CD8-positive, alpha-beta memory T cell (primary cell): Measurements from ENCODE around the gene ZSCAN25. TPM values are rescaled to one million over a fixed set of nuclear protein-coding genes. Genes with fewer than 3 reads are reported as not detected.
A peak's percentile ranks its signal among the peaks of the same experiment; 100 is the strongest.

Experiments used
- CTCF ChIA-PET: fragments of 350-600 bp; sonication (Branson Sonifier 250); formaldehyde crosslinking; loops from one replicate; lab custom pipeline; 2021; ENCODE audit warnings: antibody characterized with exemption; lab: Charles Lee
- POLR2A ChIA-PET: fragments of 350-600 bp; sonication (Branson Sonifier 250); formaldehyde crosslinking; loops from one replicate; lab custom pipeline; 2021; ENCODE audit warnings: antibody characterized with exemption; lab: Charles Lee
- DNase-seq, 5 donors: peaks; one replicate each; pipeline versions ENCODE4 v3.0.0 to v3.0.0-alpha.2; 2020 to 2022; ENCODE audit warnings: mixed read lengths in 1 of 5
- H3K27ac ChIP-seq: one replicate; pipeline ENCODE4 v1.7.0; 2013; ENCODE audit warnings: low read depth, mild to moderate bottlenecking, low read length, moderate library complexity
- H3K27me3 ChIP-seq: 2 replicates; pipeline ENCODE4 v1.7.0; 2013; ENCODE audit warnings: low read length, mild to moderate bottlenecking; ENCODE audit not compliant: insufficient read depth, poor library complexity, severe bottlenecking
- H3K36me3 ChIP-seq: 2 replicates; pipeline ENCODE4 v1.7.0; 2013; ENCODE audit warnings: mild to moderate bottlenecking, low read length, moderate library complexity; ENCODE audit not compliant: insufficient read depth
- H3K4me1 ChIP-seq: 2 replicates; pipeline ENCODE4 v1.7.0; 2013; ENCODE audit warnings: mild to moderate bottlenecking, low read length, moderate library complexity; ENCODE audit not compliant: insufficient read depth
- H3K4me3 ChIP-seq: 2 replicates; pipeline ENCODE4 v1.7.0; 2013; ENCODE audit warnings: mild to moderate bottlenecking, low read length
- H3K9me3 ChIP-seq: 2 replicates; pipeline ENCODE4 v1.7.0; 2013; ENCODE audit warnings: mild to moderate bottlenecking, low read length
- H3K27ac Mint-ChIP-seq, 8 donors: one replicate each; pipeline ENCODE4 v1.8.0; 2020 to 2021; ENCODE audit warnings: mixed read lengths in 8 of 8, mild to moderate bottlenecking in 6 of 8, inconsistent platforms in 3 of 8, moderate library complexity in 3 of 8
- H3K27me3 Mint-ChIP-seq, 2 donors: one replicate each; pipeline ENCODE4 v1.8.0; 2020 to 2021; ENCODE audit warnings: mixed read lengths in 2 of 2, mild to moderate bottlenecking in 1 of 2, moderate library complexity in 1 of 2
- H3K36me3 Mint-ChIP-seq, 3 donors: one replicate each; pipeline ENCODE4 v1.8.0; 2020 to 2021; ENCODE audit warnings: mixed read lengths in 3 of 3, inconsistent platforms in 1 of 3, mild to moderate bottlenecking in 1 of 3
- H3K4me1 Mint-ChIP-seq, 3 donors: one replicate each; pipeline ENCODE4 v1.8.0; 2020 to 2021; ENCODE audit warnings: mixed read lengths in 3 of 3, inconsistent platforms in 1 of 3, mild to moderate bottlenecking in 1 of 3
- H3K4me3 Mint-ChIP-seq, 7 donors: one replicate each; pipeline ENCODE4 v1.8.0; 2020 to 2021; ENCODE audit warnings: mixed read lengths in 7 of 7, mild to moderate bottlenecking in 6 of 7, moderate library complexity in 4 of 7, inconsistent platforms in 2 of 7
- H3K9me3 Mint-ChIP-seq, 5 donors: one replicate each; pipeline ENCODE4 v1.8.0; 2020 to 2022; ENCODE audit warnings: mixed read lengths in 5 of 5, mild to moderate bottlenecking in 3 of 5, moderate library complexity in 2 of 5, inconsistent platforms in 1 of 5
- polyA plus RNA-seq: library from polyadenylated mRNA; unstranded; fragments of 300-500 nt; fragmentation: Illumina TruSeq; gene quantifications from one replicate; pipeline ENCODE4 v1.2.3, GENCODE V29; 2021
- total RNA-seq, 2 experiments: library from RNA; stranded (reverse); gene quantifications; one replicate each; pipeline ENCODE4 v1.2.3, GENCODE V29; 2021

Gene ZSCAN25
- total and polyA plus RNA-seq, 3 experiments from 2014 or later = 13.0 to 27.8 (median 26.6) TPM

DNA sequence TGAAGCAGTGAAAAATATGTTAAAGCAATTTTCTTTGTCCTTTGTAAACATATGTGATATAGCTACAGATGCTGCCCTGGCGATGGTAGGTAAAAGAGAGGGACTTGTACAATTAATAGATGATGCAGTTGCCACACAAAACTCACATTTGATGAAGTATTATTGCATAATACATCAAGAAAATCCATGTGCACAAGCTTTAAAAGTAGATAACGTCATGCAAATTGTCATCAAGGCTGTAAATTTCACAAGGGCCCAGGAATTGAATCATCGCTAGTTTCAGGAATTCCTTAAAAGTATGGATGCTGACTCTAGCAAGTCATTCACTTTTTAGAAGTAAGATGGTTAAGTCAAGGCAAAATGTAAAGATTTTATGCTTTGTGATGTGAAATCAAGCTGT, 53.0 kb downstream of the ZSCAN25 start:
- Histone ChIP-seq H3K4me3 (no peak overlapping the region), H3K27ac (no peak overlapping the region), H3K9me3 (no peaks in the 10 kb centered on the region), H3K27me3 (no peaks in the 10 kb centered on the region), H3K4me1 (peaks cover 2% of the 10 kb centered on the region), H3K36me3 (no peaks in the 10 kb centered on the region)
- Mint-ChIP-seq H3K27ac (no peak overlapping the region), H3K27me3 (no peaks in the 10 kb centered on the region), H3K9me3 (no peaks in the 10 kb centered on the region), H3K4me1 (peaks cover 1 to 2% (median 2%) of the 10 kb centered on the region in 3 donors), H3K36me3 (peaks cover 0 to 25% (median 5%) of the 10 kb centered on the region in 3 donors), H3K4me3 (no peak overlapping the region)
- DNase-seq = no peak
- ChIA-PET POLR2A (no interaction called here), CTCF (no interaction called here)

DNA sequence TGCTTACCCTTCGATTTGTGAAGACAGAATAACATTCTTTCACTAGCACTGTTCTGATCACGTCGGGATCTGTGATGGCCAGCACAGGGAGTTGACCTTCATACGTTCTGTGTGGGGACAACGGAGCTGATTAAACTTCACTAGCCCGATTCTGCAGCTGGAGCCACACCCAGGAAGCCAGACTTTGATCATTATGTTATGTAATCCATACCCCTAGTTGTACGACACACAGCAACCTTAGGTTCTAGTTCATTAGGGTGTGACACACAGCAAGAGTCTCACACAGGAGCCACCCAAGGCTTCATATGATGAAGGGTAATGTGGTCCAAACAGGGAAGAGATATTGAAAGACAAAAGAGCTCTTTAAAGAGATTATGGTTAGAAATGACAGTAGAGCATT, 55.8 kb downstream of the ZSCAN25 start:
- Histone ChIP-seq H3K4me1 (peaks cover 3% of the 10 kb centered on the region), H3K9me3 (no peaks in the 10 kb centered on the region), H3K27me3 (no peaks in the 10 kb centered on the region), H3K36me3 (no peaks in the 10 kb centered on the region), H3K27ac (no peak overlapping the region), H3K4me3 (no peak overlapping the region)
- H3K4me3 Mint-ChIP-seq = no peak overlapping the region
- no peaks in the 10 kb centered on the region for H3K27me3 Mint-ChIP-seq
- peaks cover 8 to 20% (median 14%) of the 10 kb centered on the region in 3 donors for H3K4me1 Mint-ChIP-seq
- CTCF ChIA-PET = no interaction called here
- H3K36me3 Mint-ChIP-seq = peaks cover 0 to 18% (median 2%) of the 10 kb centered on the region in 3 donors
- H3K27ac Mint-ChIP-seq = no peak overlapping the region
- H3K9me3 Mint-ChIP-seq = no peaks in the 10 kb centered on the region
- POLR2A ChIA-PET = no interaction called here
- no peak for DNase-seq

DNA sequence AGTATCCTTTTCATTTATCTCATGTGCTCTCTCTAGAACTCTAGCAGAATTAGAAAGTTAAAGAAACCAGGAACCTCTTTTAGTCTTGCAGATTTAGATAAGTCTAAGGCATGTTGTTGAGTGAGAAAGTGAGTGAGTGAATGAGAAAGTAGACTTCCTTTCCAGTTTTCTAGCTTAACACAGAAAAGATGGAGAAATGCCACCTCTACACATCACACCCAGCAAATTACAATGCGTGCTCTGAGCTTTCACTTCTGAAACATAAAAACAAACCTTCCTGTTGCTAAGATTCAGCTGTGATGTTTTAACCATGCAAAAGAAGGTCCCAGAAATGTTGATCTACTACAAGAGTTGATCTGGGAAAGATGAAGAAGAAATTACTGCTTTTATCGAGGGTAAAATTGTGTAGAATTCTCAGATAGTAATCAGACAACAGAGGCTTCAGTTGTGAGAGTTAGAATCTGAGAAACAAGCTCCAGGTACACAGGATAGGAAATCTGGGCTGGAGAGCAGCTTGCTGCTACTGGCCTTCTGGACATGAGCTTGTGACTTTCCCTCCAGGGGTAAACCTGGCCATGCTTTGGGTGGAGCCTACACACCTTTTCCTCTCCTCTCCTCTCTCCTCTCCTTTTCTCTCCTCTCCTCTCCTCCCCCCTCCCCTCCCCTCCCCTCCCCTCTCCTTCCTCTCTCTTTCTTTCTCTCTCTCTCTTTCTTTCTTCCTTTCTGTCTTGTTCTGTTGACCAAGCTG, 58.4 kb downstream of the ZSCAN25 start:
- no peak overlapping the region for H3K27ac ChIP-seq
- Mint-ChIP-seq H3K27me3 (no peaks in the 10 kb centered on the region), H3K27ac (peak overlapping the region in 7 of 8 donors; percentile 52 to 89 (median 67)), H3K4me1 (peaks cover 8 to 20% (median 14%) of the 10 kb centered on the region in 3 donors), H3K9me3 (no peaks in the 10 kb centered on the region), H3K4me3 (peak overlapping the region in 1 of 7 donors; percentile 28), H3K36me3 (peaks cover 0 to 2% (median under 1%) of the 10 kb centered on the region in 3 donors)
- DNase-seq = peak in 1 of 5 donors; percentile 10
- no peaks in the 10 kb centered on the region for H3K9me3 ChIP-seq
- ChIA-PET CTCF (interaction anchor here (1.7 kb wide), 1 partner anchor 18 kb away, joined by 4 read pairs; no protein-coding TSS in a partner anchor), POLR2A (no interaction called here)
- H3K4me3 ChIP-seq = no peak overlapping the region
- no peaks in the 10 kb centered on the region for H3K27me3 ChIP-seq
- H3K36me3 ChIP-seq = no peaks in the 10 kb centered on the region
- H3K4me1 ChIP-seq = peaks cover 3% of the 10 kb centered on the region

DNA sequence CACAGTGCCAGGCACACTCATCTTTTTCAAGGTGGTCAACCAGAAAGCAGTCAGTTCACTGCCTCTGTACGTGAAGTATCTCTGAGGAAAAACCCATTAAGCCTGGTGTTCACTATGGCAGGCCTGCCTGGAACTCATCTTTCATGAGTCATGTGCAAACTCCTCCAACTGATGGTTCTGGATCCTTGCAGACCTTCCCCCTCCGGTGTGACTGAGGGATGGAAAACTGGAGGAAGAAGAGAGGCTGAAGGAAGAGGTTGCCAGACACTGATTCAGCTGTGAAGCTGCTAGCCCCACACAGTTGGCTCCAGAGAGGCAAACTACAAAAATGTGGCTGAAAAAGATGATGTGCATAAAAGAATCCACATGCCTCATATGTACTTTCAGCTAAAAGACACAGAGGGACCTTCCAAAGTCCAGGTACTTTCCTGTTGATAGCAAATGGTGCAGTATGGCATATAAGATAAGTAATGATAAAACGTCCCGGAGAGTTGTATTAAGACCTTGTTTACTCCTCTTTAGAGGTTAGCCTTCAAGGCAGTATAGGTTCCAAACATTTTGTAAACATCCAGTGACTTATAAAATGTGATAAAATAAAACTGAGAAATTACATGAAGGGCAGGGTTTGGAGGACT, 60.4 kb downstream of the ZSCAN25 start:
- no peaks in the 10 kb centered on the region for H3K27me3 ChIP-seq
- H3K4me1 Mint-ChIP-seq = peaks cover 8 to 20% (median 14%) of the 10 kb centered on the region in 3 donors
- no peak overlapping the region for H3K27ac Mint-ChIP-seq
- H3K36me3 Mint-ChIP-seq = peaks cover 0 to 8% (median 5%) of the 10 kb centered on the region in 3 donors
- POLR2A ChIA-PET = no interaction called here
- no peaks in the 10 kb centered on the region for H3K9me3 Mint-ChIP-seq
- peaks cover 3% of the 10 kb centered on the region for H3K4me1 ChIP-seq
- no peaks in the 10 kb centered on the region for H3K9me3 ChIP-seq
- H3K27ac ChIP-seq = no peak overlapping the region
- no peak overlapping the region for H3K4me3 Mint-ChIP-seq
- DNase-seq = no peak
- no peaks in the 10 kb centered on the region for H3K36me3 ChIP-seq
- CTCF ChIA-PET = no interaction called here
- H3K27me3 Mint-ChIP-seq = peaks cover 0 to 4% of the 10 kb centered on the region in 2 donors
- no peak overlapping the region for H3K4me3 ChIP-seq

DNA sequence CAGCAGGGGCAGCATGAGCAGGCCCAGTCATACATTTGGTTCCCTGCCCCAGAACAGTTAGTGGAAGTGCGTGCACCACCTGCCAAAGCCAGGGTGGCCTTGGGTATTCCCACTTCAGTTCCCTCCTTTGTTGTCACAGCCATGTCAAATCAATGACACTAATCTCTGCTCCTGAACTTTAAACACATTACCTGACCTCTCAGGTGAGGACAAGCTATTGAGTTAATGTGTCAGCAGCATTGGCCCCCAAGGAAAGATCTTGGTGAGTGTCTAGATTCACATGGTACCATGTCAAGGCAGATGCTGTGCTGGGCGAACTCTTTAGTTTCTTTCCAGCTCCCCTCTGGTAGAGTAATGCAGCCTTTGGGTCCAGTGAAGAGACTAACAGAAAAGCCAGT, 60.9 kb downstream of the ZSCAN25 start:
- H3K27me3 Mint-ChIP-seq = peaks cover 0 to 6% of the 10 kb centered on the region in 2 donors

DNA sequence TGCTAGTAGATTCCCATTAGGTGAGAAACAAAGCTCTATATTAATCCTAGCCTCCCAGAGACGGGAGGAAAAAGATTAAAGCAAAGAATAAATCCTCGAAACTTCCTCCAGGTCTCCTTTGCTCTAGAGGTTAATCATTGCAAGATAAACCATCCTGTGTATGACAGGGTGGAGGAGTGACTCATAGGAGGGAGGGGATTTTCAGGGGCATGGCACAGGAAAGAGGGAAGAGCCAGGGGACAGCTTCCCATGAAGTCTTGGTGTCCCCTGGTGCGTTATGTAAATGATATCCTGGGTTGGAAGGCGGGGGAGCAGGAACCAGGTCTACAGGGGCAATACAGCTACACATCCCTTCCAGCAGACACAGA, 62.3 kb downstream of the ZSCAN25 start:
- Mint-ChIP-seq H3K9me3 (no peaks in the 10 kb centered on the region), H3K4me1 (peaks cover 8 to 20% (median 14%) of the 10 kb centered on the region in 3 donors), H3K36me3 (peaks cover 0 to 14% (median 11%) of the 10 kb centered on the region in 3 donors), H3K27ac (peak overlapping the region in 1 of 8 donors; percentile 22), H3K27me3 (peaks cover 5 to 6% of the 10 kb centered on the region in 2 donors), H3K4me3 (peak overlapping the region in 1 of 7 donors; percentile 52)
- ChIA-PET POLR2A (no interaction called here), CTCF (no interaction called here)
- no peaks in the 10 kb centered on the region for H3K9me3 ChIP-seq
- peaks cover 3% of the 10 kb centered on the region for H3K4me1 ChIP-seq
- peak overlapping the region; percentile 32 for H3K27ac ChIP-seq
- H3K4me3 ChIP-seq = no peak overlapping the region
- no peaks in the 10 kb centered on the region for H3K27me3 ChIP-seq
- no peak for DNase-seq
- H3K36me3 ChIP-seq = no peaks in the 10 kb centered on the region

More for the DNA sequence above, 60.9 kb downstream of the ZSCAN25 start:
- peaks cover 8 to 20% (median 14%) of the 10 kb centered on the region in 3 donors for H3K4me1 Mint-ChIP-seq
- peaks cover 3% of the 10 kb centered on the region for H3K4me1 ChIP-seq
- peaks cover 0 to 9% (median 8%) of the 10 kb centered on the region in 3 donors for H3K36me3 Mint-ChIP-seq
- no peak overlapping the region for H3K27ac Mint-ChIP-seq
- DNase-seq = no peak
- no peak overlapping the region for H3K27ac ChIP-seq
- no peak overlapping the region for H3K4me3 Mint-ChIP-seq
- no peaks in the 10 kb centered on the region for H3K9me3 ChIP-seq
- CTCF ChIA-PET = no interaction called here
- POLR2A ChIA-PET = no interaction called here
- H3K9me3 Mint-ChIP-seq = no peaks in the 10 kb centered on the region
- H3K27me3 ChIP-seq = no peaks in the 10 kb centered on the region
- H3K36me3 ChIP-seq = no peaks in the 10 kb centered on the region
- H3K4me3 ChIP-seq = no peak overlapping the region

DNA sequence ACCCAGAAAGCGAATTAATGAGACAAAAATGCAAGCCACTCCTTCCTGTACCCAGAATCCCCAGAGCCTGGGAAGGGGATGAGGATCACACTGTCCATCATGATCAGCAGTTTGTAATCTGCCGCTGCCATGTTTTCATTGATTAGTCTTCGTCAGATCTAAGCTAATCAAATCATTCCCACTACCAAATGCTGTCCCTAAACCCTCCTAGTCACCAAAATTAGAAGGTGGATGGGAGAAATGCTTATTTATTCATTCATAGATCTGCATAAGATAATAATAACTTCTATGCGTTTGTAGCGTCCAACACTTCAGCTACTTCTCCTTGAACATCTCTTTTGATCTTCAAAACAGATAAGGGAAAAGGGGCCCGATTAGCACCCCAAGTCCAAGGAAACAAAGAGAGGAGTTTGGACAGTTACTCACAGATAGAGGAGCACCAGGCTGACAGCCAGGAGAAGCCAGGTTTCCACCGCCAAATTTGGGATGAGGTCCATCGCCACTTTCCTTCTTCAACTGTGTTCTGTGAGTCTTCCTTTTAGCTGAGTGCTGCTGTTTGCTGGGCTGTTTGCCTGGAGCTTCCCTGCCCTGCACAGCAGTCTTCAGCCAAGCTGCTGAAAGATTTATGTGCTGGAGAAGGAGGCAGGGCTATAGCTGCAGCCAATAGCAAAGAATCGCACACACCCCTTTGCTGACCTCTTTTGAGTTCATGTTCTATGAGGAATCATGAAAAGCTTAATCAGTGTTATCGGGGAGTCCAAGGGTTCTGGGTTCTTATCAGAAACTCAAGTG, 62.9 kb downstream of the ZSCAN25 start, which contains the start of gene CYP3A5:
Gene CYP3A5, minus strand, starts transcription at position 597 of the 792 bp plus-strand sequence. Its CDS starts 100 bp downstream, at position 497.
- no peaks in the 10 kb centered on the region for H3K36me3 ChIP-seq
- Mint-ChIP-seq H3K9me3 (no peaks in the 10 kb centered on the region), H3K36me3 (peaks cover 0 to 14% (median 11%) of the 10 kb centered on the region in 3 donors), H3K4me3 (peak within 1 kb of the TSS in 1 of 7 donors; percentile 52), H3K27ac (peak within 1 kb of the TSS in 1 of 8 donors; percentile 22), H3K27me3 (peaks cover 5 to 6% of the 10 kb centered on the region in 2 donors), H3K4me1 (peaks cover 8 to 20% (median 13%) of the 10 kb centered on the region in 3 donors)
- DNase-seq = no peak
- no peaks in the 10 kb centered on the region for H3K27me3 ChIP-seq
- H3K4me1 ChIP-seq = peaks cover 2% of the 10 kb centered on the region
- POLR2A ChIA-PET = no interaction called here
- peak within 1 kb of the TSS; percentile 32 for H3K27ac ChIP-seq
- CTCF ChIA-PET = no interaction called here
- no peaks in the 10 kb centered on the region for H3K9me3 ChIP-seq
- no peak within 1 kb of the TSS for H3K4me3 ChIP-seq
